HG02938 (cell line): ENCODE data around the gene INSR.
"Not testable (repeated sequence)": the region's sequence is repeated elsewhere in the genome, so short reads cannot be mapped to it uniquely, and the experiment has no call there.

ENCODE experiments used
- ATAC-seq: cut with Tn5 transposase; IDR thresholded peaks from one replicate; pipeline ENCODE4 v1.9.1; 2021; ENCODE audit warnings: mild to moderate bottlenecking, moderate library complexity; ENCODE audit not compliant: unreplicated experiment

Gene INSR

GRCh38 chr19:7147119-7147675 lies 147.0 kb downstream of the INSR start:
- not testable (repeated sequence) for ATAC-seq

- not testable (repeated sequence) for ATAC-seq
Observed at GRCh38 chr19:7146086-7146485, 148.1 kb downstream of the INSR start.

- no peak for ATAC-seq
Observed at GRCh38 chr19:7145494-7145893, 148.7 kb downstream of the INSR start.

GRCh38 chr19:7142771-7143170 lies 151.4 kb downstream of the INSR start:
- no peak for ATAC-seq

- ATAC-seq: no peak
Observed at GRCh38 chr19:7140137-7140536, 154.1 kb downstream of the INSR start.

- no peak for ATAC-seq
Observed at GRCh38 chr19:7139095-7139494, 155.1 kb downstream of the INSR start.

GRCh38 chr19:7138402-7138801 lies 155.8 kb downstream of the INSR start:
- no peak for ATAC-seq

GRCh38 chr19:7137120-7137519 lies 157.1 kb downstream of the INSR start:
- ATAC-seq: no peak

GRCh38 chr19:7132054-7132453 lies 162.2 kb downstream of the INSR start:
- ATAC-seq: no peak

- no peak for ATAC-seq
Observed at GRCh38 chr19:7130043-7130442, 164.2 kb downstream of the INSR start.

- no peak for ATAC-seq
Observed at GRCh38 chr19:7126132-7126531, 168.1 kb downstream of the INSR start.

- ATAC-seq: no peak
Observed at GRCh38 chr19:7125221-7125620, 169.0 kb downstream of the INSR start.

GRCh38 chr19:7124782-7125181 lies 169.4 kb downstream of the INSR start:
- ATAC-seq: no peak

GRCh38 chr19:7122701-7123100 lies 171.5 kb downstream of the INSR start:
- ATAC-seq: no peak

GRCh38 chr19:7120499-7120898 lies 173.7 kb downstream of the INSR start:
- no peak for ATAC-seq

GRCh38 chr19:7119582-7119981 lies 174.6 kb downstream of the INSR start:
- no peak for ATAC-seq

- ATAC-seq: no peak
Observed at GRCh38 chr19:7117248-7117647, 177.0 kb downstream of the INSR start.

- ATAC-seq: no peak
Observed at GRCh38 chr19:7115721-7116120, 178.5 kb downstream of the INSR start.

GRCh38 chr19:7113233-7113632 lies 181.0 kb downstream of the INSR start:
- ATAC-seq: no peak

- ATAC-seq: no peak
Observed at GRCh38 chr19:7112675-7113074, 181.5 kb downstream of the INSR start.

GRCh38 chr19:7109678-7110289 lies 184.4 kb downstream of the INSR start:
- ATAC-seq: no peak

GRCh38 chr19:7106711-7107657 lies 187.2 kb downstream of the INSR start:
- ATAC-seq: no peak
